HL-60 (cell line): Measurements from ENCODE around the gene DHODH.
A peak's percentile ranks its signal among the peaks of the same experiment; 100 is the strongest.

Experiments used
- DNase-seq, 2 experiments: peaks; one replicate each; pipeline ENCODE4 v3.0.0-alpha.2; 2010 to 2020; ENCODE audit warnings: low read depth in 1 of 2, low spot score in 1 of 2
- H3K27ac ChIP-seq: fragments of 250-450 bp; sonication (Bioruptor Pico); replicated peaks from 2 replicates; pipeline ENCODE4 v1.5.1; 2020; ENCODE audit warnings: mild to moderate bottlenecking, moderate library complexity
- H3K27me3 ChIP-seq: fragments of 250-450 bp; sonication (Bioruptor Pico); 2 replicates; pipeline ENCODE4 v1.5.1; 2021; ENCODE audit warnings: mild to moderate bottlenecking, moderate library complexity; ENCODE audit not compliant: insufficient read depth, poor library complexity, severe bottlenecking
- H3K4me3 ChIP-seq: replicated peaks from 2 replicates; pipeline ENCODE4 v1.5.1; 2011; ENCODE audit warnings: mild to moderate bottlenecking, control low read depth, low read length; ENCODE audit not compliant: insufficient read depth
- CTCF ChIP-seq: IDR thresholded peaks from one replicate; pipeline ENCODE4 v1.5.1; 2011; ENCODE audit warnings: low read length, control low read depth, inconsistent platforms; ENCODE audit not compliant: insufficient read depth
- GABPA ChIP-seq: IDR thresholded peaks from 2 replicates; pipeline ENCODE4 v1.6.1; 2012; ENCODE audit warnings: low read depth
- POLR2AphosphoS5 ChIP-seq: IDR thresholded peaks from 2 replicates; pipeline ENCODE4 v1.6.1; 2012; ENCODE audit warnings: low read depth
- REST ChIP-seq: IDR thresholded peaks from 2 replicates; pipeline ENCODE4 v1.6.1; 2012; ENCODE audit warnings: low read depth; ENCODE audit not compliant: insufficient replicate concordance
- SPI1 ChIP-seq: IDR thresholded peaks from 2 replicates; pipeline ENCODE4 v1.6.1; 2012; ENCODE audit warnings: low read depth, mild to moderate bottlenecking, borderline replicate concordance

Gene DHODH

GRCh38 chr16:72036098-72036497 is 27.6 kb downstream of the DHODH start:
- Histone ChIP-seq H3K27ac (no peak overlapping the region), H3K4me3 (no peak overlapping the region), H3K27me3 (no peaks in the 10 kb centered on the region)
- no peak for DNase-seq
- TF ChIP-seq SPI1 (no peak), REST (no peak)

GRCh38 chr16:72042157-72042660 is 33.7 kb downstream of the DHODH start:
- Histone ChIP-seq H3K27ac (0 out of 2 replicates have a peak overlapping the region, but pooled peaks have one; percentile 16), H3K4me3 (no peak overlapping the region), H3K27me3 (no peaks in the 10 kb centered on the region)
- no peak for DNase-seq
- TF ChIP-seq GABPA (no peak), CTCF (no peak), SPI1 (no peak), POLR2AphosphoS5 (no peak), REST (no peak)

- Histone ChIP-seq H3K27ac (no peak overlapping the region), H3K27me3 (no peaks in the 10 kb centered on the region), H3K4me3 (no peak overlapping the region)
- no peak for DNase-seq
- TF ChIP-seq REST: no peak
- TF ChIP-seq SPI1: no peak
- no peak for TF ChIP-seq POLR2AphosphoS5
- no peak for TF ChIP-seq GABPA
- TF ChIP-seq CTCF: no peak
Observed at GRCh38 chr16:72043058-72043457, 34.5 kb downstream of the DHODH start.
